Endothelial cell of umbilical vein (primary cell): ENCODE measurements around the gene ANKZF1. TPM values are rescaled to one million over a fixed set of nuclear protein-coding genes. Genes with fewer than 3 reads are reported as not detected.

ENCODE experiments used
- BruUV-seq: library from RNA; stranded (reverse); fragments of 400-500 nt; replicated peaks from 2 replicates; lab custom pipeline; 2021; lab: Mats Ljungman, UMichigan
- CTCF ChIA-PET: fragments of 300-600, 350-600 bp; sonication (Branson Sonifier 250); formaldehyde crosslinking; loops from one replicate; lab custom pipeline; 2021; ENCODE audit warnings: antibody characterized with exemption, inconsistent platforms; lab: Charles Lee
- POLR2A ChIA-PET: fragments of 300-600, 350-600 bp; sonication (Branson Sonifier 250); formaldehyde crosslinking; loops from one replicate; lab custom pipeline; 2021; ENCODE audit warnings: antibody characterized with exemption, inconsistent platforms; lab: Charles Lee
- DNase-seq: peaks from one replicate; pipeline ENCODE4 v3.0.0-alpha.2; 2011; ENCODE audit warnings: low read depth, low spot score
- FAIRE-seq: peaks from 2 replicates; lab custom pipeline; 2011; peaks lifted over from hg19 to GRCh38; lab: Jason Lieb, UNC
- H2AFZ ChIP-seq: 2 replicates; pipeline ENCODE4 v1.6.0; 2012; ENCODE audit warnings: low read depth, low read length, control low read depth, inconsistent platforms
- H3K27ac ChIP-seq: 2 replicates; pipeline ENCODE4 v1.5.1; 2011; ENCODE audit warnings: low read depth, mild to moderate bottlenecking, control low read depth, low read length, moderate library complexity; ENCODE audit not compliant: insufficient read depth
- H3K27me3 ChIP-seq, 2 experiments: 2 replicates each; pipeline versions ENCODE4 v1.6.0 to v1.6.1; 2011; ENCODE audit warnings: low read length in 2 of 2, mixed read lengths in 1 of 2; ENCODE audit not compliant: control insufficient read depth in 2 of 2, insufficient read depth in 2 of 2
- H3K36me3 ChIP-seq, 2 experiments: 2 replicates in 1 of 2; 3 replicates in 1 of 2; pipeline ENCODE4 v1.5.1; 2011; ENCODE audit warnings: low read length in 2 of 2, mild to moderate bottlenecking in 1 of 2, moderate library complexity in 1 of 2; ENCODE audit not compliant: control insufficient read depth in 2 of 2, insufficient read depth in 2 of 2; ENCODE audit errors: extremely low read depth in 1 of 2
- H3K4me1 ChIP-seq: 3 replicates; pipeline ENCODE4 v1.5.1; 2011; ENCODE audit warnings: mild to moderate bottlenecking, low read length; ENCODE audit not compliant: control insufficient read depth, insufficient read depth; ENCODE audit errors: extremely low read depth
- H3K4me2 ChIP-seq: 2 replicates; pipeline ENCODE4 v1.6.1; 2011; ENCODE audit warnings: low read length, control low read depth, mixed read lengths; ENCODE audit not compliant: insufficient read depth
- H3K4me3 ChIP-seq, 3 experiments: fragments of 200-600 bp in 1 of 3; sonication (generic), shearing (Covaris generic) in 1 of 3; replicated peaks in 1 of 3; 2 replicates each; pipeline ENCODE4 v1.5.1; 2011 to 2016; ENCODE audit warnings: control low read depth in 3 of 3, low read length in 3 of 3, mild to moderate bottlenecking in 2 of 3, inconsistent platforms in 1 of 3, low read depth in 1 of 3, moderate library complexity in 1 of 3; ENCODE audit not compliant: insufficient read depth in 1 of 3
- H3K79me2 ChIP-seq: 2 replicates; pipeline ENCODE4 v1.6.0; 2012; ENCODE audit warnings: low read length, inconsistent platforms; ENCODE audit not compliant: control insufficient read depth, insufficient read depth
- H3K9ac ChIP-seq: replicated peaks from 2 replicates; pipeline ENCODE3; 2011; ENCODE audit warnings: low read length, control low read depth; ENCODE audit not compliant: insufficient read depth; ENCODE audit errors: extremely low read depth
- H3K9me1 ChIP-seq: replicated peaks from 3 replicates; pipeline ENCODE4 v1.6.0; 2011; ENCODE audit warnings: mild to moderate bottlenecking, low read length; ENCODE audit not compliant: control insufficient read depth, insufficient read depth; ENCODE audit errors: extremely low read depth
- H3K9me3 ChIP-seq: replicated peaks from 2 replicates; pipeline ENCODE4 v1.5.1; 2012; ENCODE audit warnings: low read length, inconsistent platforms; ENCODE audit not compliant: control insufficient read depth, insufficient read depth
- H4K20me1 ChIP-seq: replicated peaks from 2 replicates; pipeline ENCODE3; 2011; ENCODE audit warnings: mild to moderate bottlenecking, low read length; ENCODE audit not compliant: control insufficient read depth, insufficient read depth; ENCODE audit errors: extremely low read depth
- EZH2 ChIP-seq: IDR thresholded peaks from 2 replicates; pipeline ENCODE4 v1.6.1; 2012; ENCODE audit warnings: borderline replicate concordance, low read depth, mild to moderate bottlenecking, moderate library complexity, low read length, inconsistent platforms; ENCODE audit not compliant: severe bottlenecking
- FOS ChIP-seq: IDR thresholded peaks from 2 replicates; pipeline ENCODE4 v1.6.1; 2011; ENCODE audit warnings: mild to moderate bottlenecking, low read length, moderate library complexity, borderline replicate concordance; ENCODE audit not compliant: insufficient read depth
- GATA2 ChIP-seq: IDR thresholded peaks from 2 replicates; pipeline ENCODE4 v1.7.0; 2011; ENCODE audit warnings: low read depth, mild to moderate bottlenecking, moderate library complexity, mixed read lengths, low read length; ENCODE audit not compliant: insufficient read length, insufficient read depth
- JUN ChIP-seq: IDR thresholded peaks from 2 replicates; pipeline ENCODE4 v1.6.1; 2011; ENCODE audit warnings: borderline replicate concordance, low read depth; ENCODE audit not compliant: insufficient read length, insufficient read depth
- MYC ChIP-seq: IDR thresholded peaks from one replicate; pipeline ENCODE4 v1.6.1; 2011; ENCODE audit warnings: mild to moderate bottlenecking, low read depth, low read length
- POLR2A ChIP-seq: IDR thresholded peaks from 2 replicates; pipeline ENCODE4 v1.6.1; 2012; ENCODE audit warnings: low read depth, mild to moderate bottlenecking, control low read depth, low read length
- POLR2AphosphoS5 ChIP-seq: IDR thresholded peaks from 2 replicates; pipeline ENCODE4 v1.6.1; 2012; ENCODE audit warnings: low read depth, mild to moderate bottlenecking, control low read depth, low read length, moderate library complexity; ENCODE audit not compliant: insufficient read depth
- dilution Hi-C: fragments of 300-500 bp; cut with MboI; formaldehyde crosslinking; loops from one replicate; pipeline ENCODE4 v1.15.0; 2019; ENCODE audit warnings: low sequenced_read_pairs; ENCODE audit not compliant: extremely low pct_ligation_motif_present
- intact Hi-C: fragments of 100-400 bp; cut with micrococcal nuclease; formaldehyde crosslinking; loops from one replicate; pipeline ENCODE4 v1.10.0; 2022
- polyA plus RNA-seq, 4 experiments: library from polyadenylated mRNA; depleted of rRNA in 3 of 4; stranded (reverse) in 3 of 4; unstranded in 1 of 4; fragments of >200 nt; gene quantifications; 2 replicates each; pipeline versions ENCODE4 v1.2.1 to v1.2.3, GENCODE V29; 2011 to 2012; ENCODE audit warnings: missing spikeins in 1 of 4
- total RNA-seq: library from RNA; stranded (reverse); gene quantifications from 2 replicates; pipeline ENCODE4 v1.2.3, GENCODE V29; 2021
- TF ChIP-seq, protein P1 (sequence below): IDR thresholded peaks from 2 replicates; pipeline ENCODE4 v1.6.1; 2011; ENCODE audit not compliant: insufficient read depth, insufficient read length
- TF ChIP-seq, protein P2 (sequence below), 2 donors: IDR thresholded peaks; 1 replicate in 1 of 2; 2 replicates in 1 of 2; pipeline ENCODE4 v1.5.1; 2011; ENCODE audit warnings: low read length in 2 of 2, mild to moderate bottlenecking in 2 of 2, moderate library complexity in 2 of 2, control low read depth in 1 of 2, inconsistent platforms in 1 of 2, low read depth in 1 of 2; ENCODE audit not compliant: insufficient read depth in 1 of 2; ENCODE audit errors: extremely low read depth in 1 of 2

The ANKZF1 gene
- total and polyA plus RNA-seq, 2 donors (not counting 3 experiments of a cell fraction or from before 2014, with no cell fraction given) = 26.5 to 36.2 TPM

DNA sequence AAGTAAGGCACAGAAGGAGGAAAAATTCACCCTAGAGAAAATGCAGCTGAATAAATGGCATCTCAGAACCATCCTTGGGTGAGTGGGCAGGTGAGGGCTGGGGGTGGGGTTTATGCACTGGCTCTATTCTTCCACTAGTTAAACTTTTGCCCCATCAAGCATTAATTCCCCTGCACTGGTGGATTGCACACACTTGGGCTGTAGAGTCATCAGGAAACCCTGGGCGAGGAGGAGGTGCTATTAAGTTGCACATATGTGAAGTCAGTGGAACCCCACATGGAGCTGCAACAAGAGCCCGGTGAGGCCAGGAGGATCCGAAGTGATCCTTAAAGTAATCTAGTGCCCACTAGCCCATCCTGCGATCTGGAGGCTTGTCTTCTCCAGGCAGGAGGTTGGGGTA, 42.8 kb downstream of the ANKZF1 start:
- TF ChIP-seq GATA2 (no peak), JUN (no peak), FOS (no peak), POLR2AphosphoS5 (no peak), MYC (no peak), EZH2 (no peak), POLR2A (no peak)
- TF ChIP-seq, protein P1, sequence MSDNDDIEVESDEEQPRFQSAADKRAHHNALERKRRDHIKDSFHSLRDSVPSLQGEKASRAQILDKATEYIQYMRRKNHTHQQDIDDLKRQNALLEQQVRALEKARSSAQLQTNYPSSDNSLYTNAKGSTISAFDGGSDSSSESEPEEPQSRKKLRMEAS = no peak
- TF ChIP-seq, protein P2, sequence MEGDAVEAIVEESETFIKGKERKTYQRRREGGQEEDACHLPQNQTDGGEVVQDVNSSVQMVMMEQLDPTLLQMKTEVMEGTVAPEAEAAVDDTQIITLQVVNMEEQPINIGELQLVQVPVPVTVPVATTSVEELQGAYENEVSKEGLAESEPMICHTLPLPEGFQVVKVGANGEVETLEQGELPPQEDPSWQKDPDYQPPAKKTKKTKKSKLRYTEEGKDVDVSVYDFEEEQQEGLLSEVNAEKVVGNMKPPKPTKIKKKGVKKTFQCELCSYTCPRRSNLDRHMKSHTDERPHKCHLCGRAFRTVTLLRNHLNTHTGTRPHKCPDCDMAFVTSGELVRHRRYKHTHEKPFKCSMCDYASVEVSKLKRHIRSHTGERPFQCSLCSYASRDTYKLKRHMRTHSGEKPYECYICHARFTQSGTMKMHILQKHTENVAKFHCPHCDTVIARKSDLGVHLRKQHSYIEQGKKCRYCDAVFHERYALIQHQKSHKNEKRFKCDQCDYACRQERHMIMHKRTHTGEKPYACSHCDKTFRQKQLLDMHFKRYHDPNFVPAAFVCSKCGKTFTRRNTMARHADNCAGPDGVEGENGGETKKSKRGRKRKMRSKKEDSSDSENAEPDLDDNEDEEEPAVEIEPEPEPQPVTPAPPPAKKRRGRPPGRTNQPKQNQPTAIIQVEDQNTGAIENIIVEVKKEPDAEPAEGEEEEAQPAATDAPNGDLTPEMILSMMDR (IDR thresholded peaks at IDR 0.05; ENCODE audit: extremely low read depth in 1 of 2, insufficient read depth in 1 of 2, low read depth in 1 of 2, low read length in 2 of 2) = no peak
- Histone ChIP-seq H3K9ac (no peak overlapping the region), H3K36me3 (no peaks in the 10 kb centered on the region), H2AFZ (no peak overlapping the region), H3K27ac (no peak overlapping the region), H3K4me3 (no peak overlapping the region), H3K4me2 (no peak overlapping the region), H4K20me1 (no peaks in the 10 kb centered on the region), H3K4me1 (no peaks in the 10 kb centered on the region), H3K9me1 (no peaks in the 10 kb centered on the region), H3K27me3 (peaks cover 4 to 10% of the 10 kb centered on the region in 2 experiments), H3K79me2 (no peaks in the 10 kb centered on the region), H3K9me3 (no peaks in the 10 kb centered on the region)
- ChIA-PET CTCF (interaction anchor here (0.7 kb wide), 1 partner anchor 23 kb away, joined by 3 read pairs; no protein-coding TSS in a partner anchor), POLR2A (interaction anchor here (0.5 kb wide), 1 partner anchor 172 kb away, joined by 3 read pairs; no protein-coding TSS in a partner anchor)
- DNase-seq = no peak
- dilution Hi-C loops (no loop called here), intact Hi-C loops (no loop called here)
- FAIRE-seq = no peak
- no TSS peak for BruUV-seq
